PFSK-1 (cell line): ENCODE results near the gene PIGQ.
A peak's percentile ranks its signal among the peaks of the same experiment; 100 is the strongest.

ENCODE experiments used
- FOXP2 ChIP-seq: optimal IDR thresholded peaks from 2 replicates; pipeline ENCODE3; 2011; ENCODE audit warnings: borderline replicate concordance, control low read depth, inconsistent platforms; ENCODE audit not compliant: insufficient read depth; ENCODE audit errors: extremely low read length, extremely low read depth
- POLR2AphosphoS5 ChIP-seq: IDR thresholded peaks from 2 replicates; pipeline ENCODE4 v1.6.1; 2012; ENCODE audit warnings: low read depth, mild to moderate bottlenecking, control low read depth, low read length, moderate library complexity
- REST ChIP-seq, 2 experiments: IDR thresholded peaks; 2 replicates each; pipeline versions ENCODE4 v1.6.1 to v1.8.0; 2011 to 2012; ENCODE audit warnings: low read depth in 2 of 2, low read length in 2 of 2, control low read depth in 1 of 2, inconsistent platforms in 1 of 2, mild to moderate bottlenecking in 1 of 2, moderate library complexity in 1 of 2; ENCODE audit not compliant: insufficient read depth in 1 of 2
- SIN3A ChIP-seq: IDR thresholded peaks from 2 replicates; pipeline ENCODE4 v1.6.1; 2012; ENCODE audit warnings: mild to moderate bottlenecking, low read length, moderate library complexity, borderline replicate concordance; ENCODE audit not compliant: insufficient read depth
- TAF1 ChIP-seq: IDR thresholded peaks from 2 replicates; pipeline ENCODE4 v1.6.1; 2012; ENCODE audit warnings: low read length, control low read depth, borderline replicate concordance; ENCODE audit not compliant: insufficient read depth

PIGQ gene

GRCh38 chr16:566475-567372 lies 3.0 kb upstream of the PIGQ start, which contains the start of gene NHLRC4:
TSS of gene NHLRC4 (plus strand) at chr16:567005. CDS start at chr16:568048, 1,043 bp downstream.
- peak; percentile 22 for TF ChIP-seq FOXP2
- no peak for TF ChIP-seq POLR2AphosphoS5
- TF ChIP-seq REST (IDR thresholded peaks at IDR 0.05; ENCODE audit: insufficient read depth in 1 of 2, low read depth in 2 of 2, low read length in 2 of 2), result no peak
- TF ChIP-seq SIN3A, result no peak

- TF ChIP-seq SIN3A (no peak), REST (IDR thresholded peaks at IDR 0.05; ENCODE audit: insufficient read depth in 1 of 2, low read depth in 2 of 2, low read length in 2 of 2) (no peak), TAF1 (no peak), FOXP2 (no peak), POLR2AphosphoS5 (no peak)
These were observed 2.2 kb upstream of the PIGQ start for GRCh38 chr16:567373-568256.

GRCh38 chr16:568401-569258 lies 1.1 kb upstream of the PIGQ start:
- no peak for TF ChIP-seq FOXP2
- no peak for TF ChIP-seq POLR2AphosphoS5

- TF ChIP-seq REST (IDR thresholded peaks at IDR 0.05; ENCODE audit: insufficient read depth in 1 of 2, low read depth in 2 of 2, low read length in 2 of 2) (no peak), FOXP2 (no peak), TAF1 (no peak), SIN3A (no peak), POLR2AphosphoS5 (no peak)
These were observed 3.3 kb downstream of the PIGQ start for GRCh38 chr16:572865-573650.
